ACC112 (cell line): ENCODE results near the gene WWTR1.

Source experiments
- H2AFZ ChIP-seq: fragments of 200-600 bp; sonication (generic); one replicate; pipeline ENCODE4 v1.6.0; 2017; ENCODE audit warnings: antibody characterized with exemption, low read length; ENCODE audit not compliant: unreplicated experiment
- H3K27ac ChIP-seq: fragments of 200-600 bp; sonication (generic); 2 replicates; pipeline ENCODE4 v1.5.1; 2014; ENCODE audit warnings: low read depth, mild to moderate bottlenecking, antibody characterized with exemption, low read length, moderate library complexity
- H3K27me3 ChIP-seq: fragments of 200-600 bp; sonication (generic); 2 replicates; pipeline ENCODE4 v1.6.1; 2014; ENCODE audit warnings: mild to moderate bottlenecking, antibody characterized with exemption, low read length, moderate library complexity, mixed read lengths; ENCODE audit not compliant: insufficient read depth
- H3K36me3 ChIP-seq: fragments of 200-600 bp; sonication (generic); 2 replicates; pipeline ENCODE4 v1.6.1; 2016; ENCODE audit warnings: mild to moderate bottlenecking, antibody characterized with exemption, low read length, moderate library complexity, mixed read lengths; ENCODE audit not compliant: insufficient read depth
- H3K4me1 ChIP-seq: fragments of 200-600 bp; sonication (generic); one replicate; pipeline ENCODE4 v1.6.1; 2016; ENCODE audit warnings: low read length, mixed read lengths; ENCODE audit not compliant: insufficient read depth, unreplicated experiment, control insufficient read depth
- H3K4me3 ChIP-seq: fragments of 200-600 bp; sonication (generic); 2 replicates; pipeline ENCODE4 v1.5.1; 2014; ENCODE audit warnings: mild to moderate bottlenecking, low read depth, low read length
- H3K79me2 ChIP-seq: fragments of 200-600 bp; sonication (generic); one replicate; pipeline ENCODE4 v1.6.0; 2016; ENCODE audit warnings: low read length; ENCODE audit not compliant: control insufficient read depth, unreplicated experiment, insufficient read depth

The WWTR1 gene

DNA sequence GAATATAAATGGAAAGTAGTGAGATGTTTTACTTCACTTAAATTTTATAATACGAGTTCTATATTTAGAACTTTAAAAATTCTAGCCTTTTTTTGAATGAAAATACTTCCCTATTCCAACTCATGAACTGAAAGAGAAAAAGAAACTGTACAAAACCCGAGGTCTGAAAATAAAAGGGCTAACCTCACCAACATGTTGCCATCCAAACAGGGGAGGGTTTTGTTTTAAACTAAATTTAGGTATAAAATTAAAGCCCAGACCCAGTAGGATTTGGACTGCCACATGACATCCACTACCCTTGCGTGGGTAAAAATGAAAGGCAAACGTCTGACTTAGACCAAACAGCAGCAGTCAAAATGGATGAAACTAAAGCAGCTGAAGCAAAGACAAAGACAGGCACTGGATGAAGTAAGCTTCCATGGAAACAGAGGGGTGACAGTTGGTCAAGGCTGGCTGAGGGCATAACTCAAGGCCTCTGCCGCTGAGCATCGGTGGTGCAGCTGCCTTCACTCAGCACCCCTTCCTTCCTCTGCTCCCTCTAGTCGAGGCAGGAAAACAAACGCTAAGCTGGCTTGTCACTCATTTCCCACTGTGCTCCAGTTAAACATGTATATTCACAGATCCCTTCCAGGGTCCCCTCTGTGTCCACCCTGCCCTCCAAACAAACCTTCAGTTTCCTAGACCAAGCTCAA lies 125.2 kb downstream of the WWTR1 start:
- Histone ChIP-seq H3K36me3 (no peaks in the 10 kb centered on the region), H3K79me2 (peaks cover 51% of the 10 kb centered on the region), H3K4me3 (peak overlapping the region; percentile 32; the same call in 1 of the 2 replicates), H3K4me1 (peaks cover 52% of the 10 kb centered on the region), H3K27ac (no peak overlapping the region), H2AFZ (no peak overlapping the region), H3K27me3 (no peaks in the 10 kb centered on the region)

DNA sequence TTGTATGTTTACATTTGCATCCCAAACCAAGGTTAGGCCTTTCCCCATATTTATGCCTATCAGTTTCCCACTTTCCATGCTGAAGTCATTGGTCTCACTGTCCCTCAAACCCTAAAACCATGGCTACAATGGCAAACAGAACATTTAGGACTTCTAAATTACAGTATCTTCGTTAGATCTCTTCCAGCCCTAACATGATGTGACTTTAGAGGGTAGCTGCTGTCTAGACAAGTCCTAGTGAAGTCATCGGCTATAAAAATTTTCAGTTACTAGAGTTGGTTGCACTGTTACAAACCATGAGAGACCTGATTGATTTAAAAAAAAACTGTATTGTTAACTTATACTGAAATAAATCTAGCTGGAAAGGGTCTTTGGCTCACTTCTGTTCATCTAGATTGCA lies 128.7 kb downstream of the WWTR1 start:
- Histone ChIP-seq H3K4me3 (no peak overlapping the region), H3K27me3 (no peaks in the 10 kb centered on the region), H3K4me1 (peaks cover 22% of the 10 kb centered on the region), H3K79me2 (peaks cover 32% of the 10 kb centered on the region), H2AFZ (no peak overlapping the region), H3K27ac (no peak overlapping the region), H3K36me3 (peaks cover 18% of the 10 kb centered on the region)

DNA sequence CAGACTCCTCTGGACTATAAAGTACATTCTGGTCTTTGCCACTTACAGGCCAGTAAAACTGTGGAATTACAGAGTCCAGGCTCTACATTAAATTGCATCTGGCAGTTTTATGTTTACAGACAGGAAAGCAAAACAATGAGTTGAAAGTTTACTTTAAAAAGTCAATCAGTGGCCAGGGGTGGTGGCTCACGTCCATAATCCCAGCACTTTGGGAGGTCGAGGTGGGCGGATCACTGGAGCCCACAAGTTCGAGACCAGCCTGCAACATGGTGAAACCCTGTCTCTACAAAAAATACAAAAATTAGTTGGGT lies 129.5 kb downstream of the WWTR1 start:
- 0 out of 2 replicates have a peak overlapping the region, but pooled peaks have one; percentile 3 for H3K27ac ChIP-seq

DNA sequence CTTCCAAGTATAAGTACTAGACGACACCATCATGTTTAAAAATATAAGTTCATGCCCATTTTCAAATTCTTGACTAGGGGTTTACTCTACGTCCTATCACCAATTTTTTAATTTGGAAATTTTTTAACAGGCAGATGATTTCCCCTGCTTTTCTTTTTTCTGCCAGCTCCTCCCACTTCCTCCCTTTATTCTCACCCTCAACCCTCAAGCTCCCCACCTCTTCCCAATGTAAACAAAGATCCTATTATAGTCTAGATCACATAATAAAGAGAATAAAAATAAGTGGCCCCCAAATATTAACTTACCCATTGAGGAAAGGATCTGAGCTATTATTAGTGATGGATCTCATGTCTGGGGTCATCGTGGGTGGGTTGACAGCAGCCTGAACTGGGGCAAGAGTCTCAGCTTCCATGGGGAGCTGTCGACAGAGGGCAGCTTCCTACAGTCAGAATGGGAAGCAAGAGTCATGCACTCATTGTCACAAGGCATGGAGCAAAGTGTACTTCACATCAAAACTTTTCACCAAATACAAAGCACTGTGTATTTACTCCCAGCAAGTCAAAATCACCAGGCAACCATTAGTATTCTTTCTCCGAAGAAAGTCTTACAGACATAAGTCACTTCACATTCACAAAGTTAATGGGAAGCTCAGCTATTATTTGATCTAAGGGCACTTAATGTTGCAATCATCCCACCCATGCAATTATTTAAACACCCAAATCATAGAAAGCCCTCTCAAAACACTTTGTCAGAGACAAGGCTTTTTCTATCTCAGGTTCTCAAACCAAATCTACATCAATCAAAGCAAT lies 130.1 kb downstream of the WWTR1 start:
- H3K79me2 ChIP-seq: peaks cover 25% of the 10 kb centered on the region
- no peaks in the 10 kb centered on the region for H3K27me3 ChIP-seq
- H3K36me3 ChIP-seq: peaks cover 26% of the 10 kb centered on the region
- no peak overlapping the region for H2AFZ ChIP-seq
- 0 out of 2 replicates have a peak overlapping the region, but pooled peaks have one; percentile 3 for H3K27ac ChIP-seq
- H3K4me1 ChIP-seq: peaks cover 17% of the 10 kb centered on the region
- H3K4me3 ChIP-seq: no peak overlapping the region

More for the DNA sequence above, 129.5 kb downstream of the WWTR1 start:
- Histone ChIP-seq H2AFZ (no peak overlapping the region), H3K36me3 (peaks cover 26% of the 10 kb centered on the region), H3K4me1 (peaks cover 22% of the 10 kb centered on the region), H3K4me3 (no peak overlapping the region), H3K79me2 (peaks cover 29% of the 10 kb centered on the region), H3K27me3 (no peaks in the 10 kb centered on the region)

DNA sequence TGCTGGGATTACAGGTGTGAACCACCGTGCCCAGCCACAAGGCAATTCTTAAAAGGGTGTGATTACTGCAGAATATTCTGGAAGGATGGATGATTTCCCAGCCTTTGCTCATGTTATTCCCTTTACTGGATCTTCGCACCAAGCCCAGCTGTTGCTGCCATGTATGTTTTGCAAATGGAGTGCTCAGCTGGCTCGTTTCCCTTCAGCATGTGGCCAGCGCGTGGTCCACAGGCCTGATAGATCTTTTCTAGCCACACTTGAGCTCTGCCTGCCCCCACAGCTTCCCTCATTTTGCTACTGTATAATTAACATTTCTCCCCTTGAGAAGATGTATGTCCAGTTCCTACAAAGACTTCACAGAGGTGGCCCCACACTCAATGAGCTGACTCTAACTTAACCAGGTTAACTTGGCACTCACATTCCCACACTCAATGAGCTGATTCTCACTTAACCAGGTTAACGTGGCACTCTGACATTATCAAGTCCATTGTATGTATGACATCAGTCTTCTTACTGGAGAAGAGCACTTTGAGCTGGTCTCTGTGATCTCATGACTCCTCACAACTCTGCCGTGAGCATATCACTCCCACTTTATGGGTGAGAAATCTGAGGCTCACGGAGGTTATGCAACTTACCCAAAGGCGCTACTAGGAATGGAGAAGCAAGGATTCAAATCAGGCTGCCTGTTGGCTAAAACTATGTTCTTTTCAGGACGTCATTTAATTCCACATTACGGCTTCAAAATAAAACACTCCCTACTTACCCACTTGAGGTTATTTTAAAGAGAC lies 134.1 kb downstream of the WWTR1 start:
- Histone ChIP-seq H3K27me3 (no peaks in the 10 kb centered on the region), H3K4me1 (peaks cover 11% of the 10 kb centered on the region), H2AFZ (no peak overlapping the region), H3K4me3 (no peak overlapping the region), H3K79me2 (peaks cover 3% of the 10 kb centered on the region), H3K27ac (no peak overlapping the region), H3K36me3 (peaks cover 48% of the 10 kb centered on the region)

DNA sequence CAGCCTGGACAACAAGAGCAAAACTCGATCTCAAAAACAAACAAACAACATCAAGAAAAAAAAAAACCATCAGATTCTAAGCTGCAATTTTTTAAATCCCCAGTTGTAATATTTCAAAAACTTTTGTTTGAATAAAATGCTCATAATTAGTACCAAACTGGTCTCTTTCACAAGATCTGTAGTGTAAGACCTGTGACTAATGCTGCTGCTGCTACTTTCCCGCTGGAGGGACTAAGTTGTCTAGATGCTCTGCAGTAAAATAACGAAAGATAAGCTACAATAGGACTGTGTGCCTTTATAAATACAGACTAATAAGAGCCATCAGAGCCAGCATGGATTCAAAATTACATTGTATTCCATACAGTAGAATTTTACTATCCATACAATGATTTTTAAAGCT lies 137.9 kb downstream of the WWTR1 start:
- Histone ChIP-seq H2AFZ (no peak overlapping the region), H3K36me3 (peaks cover 46% of the 10 kb centered on the region), H3K27me3 (no peaks in the 10 kb centered on the region), H3K4me3 (no peak overlapping the region), H3K27ac (no peak overlapping the region), H3K79me2 (no peaks in the 10 kb centered on the region), H3K4me1 (no peaks in the 10 kb centered on the region)

DNA sequence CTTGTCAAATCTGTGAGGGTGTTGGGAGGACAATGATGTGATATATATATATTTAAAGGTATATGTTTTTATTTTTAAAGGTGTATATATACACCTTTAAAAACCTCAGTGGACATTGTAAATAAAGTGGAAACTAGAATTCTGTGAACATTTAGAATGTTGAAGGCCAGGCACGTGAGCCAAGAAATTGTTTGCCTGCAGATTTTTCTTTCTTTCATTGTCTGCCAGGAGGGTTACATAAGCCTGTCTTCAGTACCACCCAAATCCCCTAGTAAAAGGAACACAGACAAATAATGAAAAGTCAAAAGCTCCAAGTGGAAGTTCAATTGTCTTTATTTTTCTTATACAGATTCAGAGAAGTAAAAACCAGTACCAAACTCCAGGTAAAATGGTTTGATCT lies 140.9 kb downstream of the WWTR1 start:
- no peak overlapping the region for H2AFZ ChIP-seq
- H3K4me3 ChIP-seq: no peak overlapping the region
- no peaks in the 10 kb centered on the region for H3K27me3 ChIP-seq
- no peaks in the 10 kb centered on the region for H3K79me2 ChIP-seq
- H3K4me1 ChIP-seq: no peaks in the 10 kb centered on the region
- peaks cover 24% of the 10 kb centered on the region for H3K36me3 ChIP-seq
- H3K27ac ChIP-seq: no peak overlapping the region

DNA sequence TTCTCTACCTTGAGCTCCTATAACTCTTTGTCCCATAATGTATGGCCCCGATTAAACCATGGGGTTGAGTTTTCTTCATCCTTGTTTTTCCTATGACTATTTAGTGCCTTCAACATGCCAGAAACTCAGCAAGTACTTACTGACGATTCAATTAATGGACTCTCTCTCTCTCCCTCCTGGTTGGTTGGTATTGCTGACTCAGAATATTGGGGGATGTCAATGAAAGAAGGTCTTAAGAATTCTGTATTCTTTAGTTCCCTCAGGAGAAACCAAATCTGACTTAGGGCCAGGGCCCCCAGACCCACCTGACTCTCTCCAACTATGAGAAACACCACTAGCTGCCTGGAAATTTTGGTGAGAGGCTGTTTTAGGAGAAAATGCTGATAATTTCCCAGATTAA lies 142.6 kb downstream of the WWTR1 start:
- Histone ChIP-seq H3K27me3 (no peaks in the 10 kb centered on the region), H3K4me3 (no peak overlapping the region), H3K79me2 (no peaks in the 10 kb centered on the region), H3K36me3 (peaks cover 14% of the 10 kb centered on the region; the same call in 1 of the 2 replicates), H2AFZ (no peak overlapping the region), H3K4me1 (no peaks in the 10 kb centered on the region), H3K27ac (no peak overlapping the region)

DNA sequence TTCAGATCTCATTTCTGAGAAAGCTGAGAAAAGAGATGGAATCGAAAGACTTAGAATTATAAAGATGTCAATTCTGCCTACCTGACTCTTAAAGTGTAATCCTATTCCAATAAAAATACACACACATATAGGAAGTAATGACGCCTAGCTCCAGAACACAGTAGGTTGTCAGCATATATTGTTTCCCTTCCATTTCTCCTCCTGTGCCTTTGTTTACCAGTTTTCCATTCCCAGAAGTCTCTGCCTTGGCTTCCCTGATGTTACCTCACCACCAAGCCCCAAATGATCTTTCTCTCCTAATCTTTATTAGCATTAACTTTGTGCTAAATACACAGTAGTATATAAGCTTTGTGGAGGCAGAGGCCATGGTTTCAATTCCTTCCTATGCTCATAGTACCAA lies 143.4 kb downstream of the WWTR1 start:
- Histone ChIP-seq H3K79me2 (no peaks in the 10 kb centered on the region), H3K36me3 (0 out of 2 replicates have a peak, but pooled peaks cover 8% of the 10 kb centered on the region), H3K27me3 (no peaks in the 10 kb centered on the region), H3K4me3 (no peak overlapping the region), H3K27ac (no peak overlapping the region), H2AFZ (no peak overlapping the region), H3K4me1 (no peaks in the 10 kb centered on the region)

DNA sequence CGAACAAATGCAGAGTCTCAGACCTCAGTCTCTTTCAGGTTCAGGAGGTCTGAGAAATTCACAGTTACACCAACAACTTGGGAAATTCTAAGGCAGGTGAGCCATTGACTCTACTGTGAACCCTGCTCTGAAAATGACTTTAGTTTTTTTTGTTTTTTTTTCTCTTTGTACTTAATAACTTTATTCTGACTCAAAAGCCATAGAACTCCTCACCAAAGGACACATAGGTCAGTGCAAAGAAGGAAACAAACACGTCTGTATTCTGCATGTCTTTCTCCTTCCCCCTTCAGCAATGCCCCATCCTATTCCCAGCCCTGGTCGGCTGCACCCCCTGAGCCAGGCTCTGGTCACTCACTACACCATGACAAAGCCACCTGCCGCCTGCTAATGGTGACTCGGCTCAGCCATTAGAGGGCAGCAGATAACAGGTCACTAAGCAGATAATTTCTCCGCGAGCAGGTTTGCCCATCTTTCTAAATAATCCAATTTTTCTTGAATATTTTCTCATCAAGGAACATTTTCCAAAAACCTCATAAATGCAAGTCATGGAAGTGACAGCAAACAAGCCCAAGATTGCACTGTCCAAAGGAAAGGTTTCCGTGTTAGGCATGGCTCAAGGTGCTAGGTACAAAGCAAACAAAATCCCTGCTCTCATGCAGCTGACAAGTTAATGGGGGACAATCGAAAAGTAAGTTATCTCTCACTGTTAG lies 145.6 kb downstream of the WWTR1 start:
- Histone ChIP-seq H3K36me3 (0 out of 2 replicates have a peak, but pooled peaks cover 5% of the 10 kb centered on the region), H3K79me2 (no peaks in the 10 kb centered on the region), H3K4me1 (peaks cover 13% of the 10 kb centered on the region), H3K27ac (no peak overlapping the region), H2AFZ (no peak overlapping the region), H3K4me3 (no peak overlapping the region), H3K27me3 (no peaks in the 10 kb centered on the region)
